Sigmoid colon (tissue), 3 donors: ENCODE results near the gene CPLANE1.

Experiments
- POLR2A ChIP-seq, 2 donors: fragments of 450-650 bp; IDR thresholded peaks; one replicate each; pipeline ENCODE4 v1.6.1; 2016; ENCODE audit warnings: antibody characterized with exemption in 2 of 2, mild to moderate bottlenecking in 2 of 2, moderate library complexity in 2 of 2
- TF ChIP-seq, protein P1 (sequence below), 4 experiments: fragments of 450-650 bp in 3 of 4; fragments of 200-600 bp in 1 of 4; IDR thresholded peaks; one replicate each; pipeline ENCODE4 v1.5.1; 2016 to 2019; ENCODE audit warnings: antibody characterized with exemption in 4 of 4, mild to moderate bottlenecking in 3 of 4, moderate library complexity in 2 of 4

DNA sequence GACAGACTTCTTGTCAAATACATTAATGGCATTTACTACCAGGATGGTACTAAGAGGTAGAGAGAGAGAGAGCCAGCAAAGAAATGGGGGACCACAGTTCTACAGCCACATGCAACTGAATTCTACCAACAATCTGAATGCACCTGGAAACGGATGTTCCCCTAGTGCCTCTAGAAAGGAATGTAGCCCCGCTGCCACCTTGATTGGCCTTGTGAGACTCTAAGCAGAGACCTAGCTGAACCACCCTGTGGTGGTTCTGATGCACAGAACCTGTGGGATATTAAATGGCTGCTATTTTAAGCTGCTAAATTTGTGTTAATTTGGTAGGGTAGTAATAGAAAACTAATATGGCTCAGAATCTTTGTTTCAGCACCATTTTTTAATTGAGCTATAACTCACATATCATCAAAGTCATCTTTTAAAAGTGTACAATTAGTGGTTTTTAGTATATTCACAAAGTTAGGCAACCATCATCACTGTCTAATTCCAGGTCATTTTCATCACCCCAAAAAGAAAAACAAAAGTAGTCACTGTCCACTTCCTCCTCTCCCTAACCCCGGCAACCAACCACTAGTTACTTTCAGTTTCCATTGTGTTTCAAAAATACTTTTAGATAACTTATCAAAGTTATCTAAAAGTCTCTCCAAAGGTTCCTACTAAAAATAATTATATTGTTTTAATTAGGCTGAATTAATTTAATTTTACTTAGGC is 51.7 kb downstream of the CPLANE1 start:
- TF ChIP-seq, protein P1, sequence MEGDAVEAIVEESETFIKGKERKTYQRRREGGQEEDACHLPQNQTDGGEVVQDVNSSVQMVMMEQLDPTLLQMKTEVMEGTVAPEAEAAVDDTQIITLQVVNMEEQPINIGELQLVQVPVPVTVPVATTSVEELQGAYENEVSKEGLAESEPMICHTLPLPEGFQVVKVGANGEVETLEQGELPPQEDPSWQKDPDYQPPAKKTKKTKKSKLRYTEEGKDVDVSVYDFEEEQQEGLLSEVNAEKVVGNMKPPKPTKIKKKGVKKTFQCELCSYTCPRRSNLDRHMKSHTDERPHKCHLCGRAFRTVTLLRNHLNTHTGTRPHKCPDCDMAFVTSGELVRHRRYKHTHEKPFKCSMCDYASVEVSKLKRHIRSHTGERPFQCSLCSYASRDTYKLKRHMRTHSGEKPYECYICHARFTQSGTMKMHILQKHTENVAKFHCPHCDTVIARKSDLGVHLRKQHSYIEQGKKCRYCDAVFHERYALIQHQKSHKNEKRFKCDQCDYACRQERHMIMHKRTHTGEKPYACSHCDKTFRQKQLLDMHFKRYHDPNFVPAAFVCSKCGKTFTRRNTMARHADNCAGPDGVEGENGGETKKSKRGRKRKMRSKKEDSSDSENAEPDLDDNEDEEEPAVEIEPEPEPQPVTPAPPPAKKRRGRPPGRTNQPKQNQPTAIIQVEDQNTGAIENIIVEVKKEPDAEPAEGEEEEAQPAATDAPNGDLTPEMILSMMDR (IDR thresholded peaks at IDR 0.05) = no peak
- TF ChIP-seq POLR2A (IDR thresholded peaks at IDR 0.05) = no peak
